Mammary epithelial cell (primary cell): ENCODE results near the gene NTHL1.

ENCODE experiments used
- EZH2 ChIP-seq: IDR thresholded peaks from 2 replicates; pipeline ENCODE4 v1.6.1; 2012; ENCODE audit warnings: low read length, inconsistent platforms, borderline replicate concordance
- TF ChIP-seq, protein P1 (sequence below), 2 donors: IDR thresholded peaks in 1 of 2; conservative IDR thresholded peaks in 1 of 2; 2 replicates each; pipeline ENCODE4 v1.5.1; 2011 to 2012; ENCODE audit warnings: inconsistent platforms in 2 of 2, low read length in 2 of 2, mild to moderate bottlenecking in 2 of 2, control low read depth in 1 of 2, low read depth in 1 of 2; ENCODE audit not compliant: insufficient read depth in 1 of 2; ENCODE audit errors: extremely low read depth in 1 of 2

DNA sequence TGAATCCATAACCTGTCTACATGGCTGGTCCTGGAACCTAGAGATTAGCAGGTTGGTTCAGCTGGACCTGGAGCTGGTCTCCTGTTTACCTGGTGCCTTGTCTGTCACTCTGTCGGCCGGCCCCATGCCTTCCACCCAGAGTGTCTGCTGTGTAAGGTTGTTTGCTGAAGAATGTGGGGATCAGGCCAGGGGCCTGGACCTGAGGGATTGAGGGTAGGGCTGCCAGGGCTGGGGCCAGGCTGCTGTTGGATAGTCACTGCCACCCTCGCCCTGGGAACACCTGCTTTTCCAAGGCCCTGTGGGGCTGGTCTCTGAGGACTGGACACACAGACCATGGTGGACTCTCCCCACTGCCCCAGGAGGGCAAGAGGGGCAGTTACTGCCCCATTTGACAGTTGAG, 19.5 kb downstream of the NTHL1 start:
- TF ChIP-seq, protein P1, sequence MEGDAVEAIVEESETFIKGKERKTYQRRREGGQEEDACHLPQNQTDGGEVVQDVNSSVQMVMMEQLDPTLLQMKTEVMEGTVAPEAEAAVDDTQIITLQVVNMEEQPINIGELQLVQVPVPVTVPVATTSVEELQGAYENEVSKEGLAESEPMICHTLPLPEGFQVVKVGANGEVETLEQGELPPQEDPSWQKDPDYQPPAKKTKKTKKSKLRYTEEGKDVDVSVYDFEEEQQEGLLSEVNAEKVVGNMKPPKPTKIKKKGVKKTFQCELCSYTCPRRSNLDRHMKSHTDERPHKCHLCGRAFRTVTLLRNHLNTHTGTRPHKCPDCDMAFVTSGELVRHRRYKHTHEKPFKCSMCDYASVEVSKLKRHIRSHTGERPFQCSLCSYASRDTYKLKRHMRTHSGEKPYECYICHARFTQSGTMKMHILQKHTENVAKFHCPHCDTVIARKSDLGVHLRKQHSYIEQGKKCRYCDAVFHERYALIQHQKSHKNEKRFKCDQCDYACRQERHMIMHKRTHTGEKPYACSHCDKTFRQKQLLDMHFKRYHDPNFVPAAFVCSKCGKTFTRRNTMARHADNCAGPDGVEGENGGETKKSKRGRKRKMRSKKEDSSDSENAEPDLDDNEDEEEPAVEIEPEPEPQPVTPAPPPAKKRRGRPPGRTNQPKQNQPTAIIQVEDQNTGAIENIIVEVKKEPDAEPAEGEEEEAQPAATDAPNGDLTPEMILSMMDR (conservative IDR thresholded peaks at IDR 0.05 in 1 of 2, IDR thresholded peaks at IDR 0.05 in 1 of 2; ENCODE audit: extremely low read depth in 1 of 2, insufficient read depth in 1 of 2, low read depth in 1 of 2, low read length in 2 of 2) = no peak
- no peak for TF ChIP-seq EZH2
